A673 (cell line): ENCODE measurements around the gene EVA1A. TPM values are rescaled to one million over a fixed set of nuclear protein-coding genes. Genes with fewer than 3 reads are reported as not detected.

ENCODE experiments used
- BruUV-seq: library from RNA; stranded (reverse); fragments of 400-500 nt; replicated peaks from 2 replicates; lab custom pipeline; 2021; lab: Mats Ljungman, UMichigan
- CTCF ChIA-PET: fragments of 300-600 bp; sonication (Branson Sonifier 250); formaldehyde crosslinking; loops from one replicate; lab custom pipeline; 2022; ENCODE audit warnings: antibody characterized with exemption; lab: Charles Lee
- POLR2A ChIA-PET: fragments of 300-600 bp; sonication (Branson Sonifier 250); formaldehyde crosslinking; loops from one replicate; lab custom pipeline; 2022; ENCODE audit warnings: antibody characterized with exemption; ENCODE audit not compliant: low non-redundant PET; lab: Charles Lee
- DNase-seq: peaks from one replicate; pipeline ENCODE4 v3.0.0-alpha.2; 2015; ENCODE audit warnings: low spot score
- H3K27ac ChIP-seq: fragments of 200-600 bp; sonication (generic); 2 replicates; pipeline ENCODE4 v1.5.1; 2016; ENCODE audit warnings: mixed run types, low read depth, mild to moderate bottlenecking, mixed read lengths, antibody characterized with exemption, low read length; ENCODE audit not compliant: poor library complexity, severe bottlenecking
- H3K27me3 ChIP-seq: fragments of 200-600 bp; sonication (generic); replicated peaks from 2 replicates; pipeline ENCODE4 v1.6.1; 2017; ENCODE audit warnings: mixed run types, low read depth, mild to moderate bottlenecking, mixed read lengths, antibody characterized with exemption, low read length; ENCODE audit not compliant: insufficient read depth, poor library complexity
- H3K36me3 ChIP-seq: fragments of 200-600 bp; sonication (generic); 2 replicates; pipeline ENCODE4 v1.6.1; 2016; ENCODE audit warnings: mixed run types, mild to moderate bottlenecking, mixed read lengths, antibody characterized with exemption, low read length; ENCODE audit not compliant: insufficient read depth, poor library complexity, severe bottlenecking
- H3K4me1 ChIP-seq: fragments of 200-600 bp; sonication (generic); 2 replicates; pipeline ENCODE4 v1.6.1; 2017; ENCODE audit warnings: mixed run types, mild to moderate bottlenecking, mixed read lengths, antibody characterized with exemption, low read length; ENCODE audit not compliant: insufficient read depth, poor library complexity, severe bottlenecking
- H3K4me3 ChIP-seq: fragments of 200-600 bp; sonication (generic); 2 replicates; pipeline ENCODE4 v1.5.1; 2016; ENCODE audit warnings: low read depth, mixed run types, mild to moderate bottlenecking, mixed read lengths, low read length; ENCODE audit not compliant: poor library complexity, severe bottlenecking
- H3K9me3 ChIP-seq: fragments of 200-600 bp; sonication (generic); 2 replicates; pipeline ENCODE4 v1.6.1; 2016; ENCODE audit warnings: mixed run types, low read depth, mild to moderate bottlenecking, mixed read lengths, antibody characterized with exemption, low read length; ENCODE audit not compliant: poor library complexity, severe bottlenecking
- CTCF ChIP-seq: fragments of 300-800, 200-600 bp; sonication (generic); conservative IDR thresholded peaks from 2 replicates; pipeline ENCODE4 v1.5.1; 2017; ENCODE audit warnings: low read depth, mild to moderate bottlenecking, antibody characterized with exemption, low read length, moderate library complexity, mixed read lengths
- EZH2 ChIP-seq: fragments of 200-600 bp; sonication (generic); IDR thresholded peaks from 2 replicates; pipeline ENCODE4 v1.6.1; 2017; ENCODE audit warnings: borderline replicate concordance, low read depth, mild to moderate bottlenecking, mixed read lengths, antibody characterized with exemption, low read length; ENCODE audit not compliant: poor library complexity, severe bottlenecking
- intact Hi-C: fragments of 100-400 bp; cut with micrococcal nuclease; formaldehyde crosslinking; loops from one replicate; pipeline ENCODE4 v1.10.0; 2022; ENCODE audit not compliant: unreplicated experiment
- total RNA-seq: library from RNA; stranded (reverse); gene quantifications from 2 replicates; pipeline ENCODE4 v1.2.3, GENCODE V29; 2021

Gene EVA1A
- total RNA-seq, 1 experiment from 2014 or later = 4.3 TPM

GRCh38 chr2:75580156-75580555 is 19.4 kb upstream of the EVA1A start:
- no peak for TF ChIP-seq EZH2
- TF ChIP-seq CTCF = no peak
- Histone ChIP-seq H3K9me3 (no peaks in the 10 kb centered on the region), H3K36me3 (no peaks in the 10 kb centered on the region), H3K27me3 (no peaks in the 10 kb centered on the region), H3K27ac (no peak overlapping the region), H3K4me1 (no peaks in the 10 kb centered on the region), H3K4me3 (no peak overlapping the region)
- no peak for DNase-seq
- ChIA-PET CTCF (no interaction called here), POLR2A (no interaction called here)
- intact Hi-C loops = no loop called here
- no TSS peak for BruUV-seq

- Histone ChIP-seq H3K27ac (no peak overlapping the region), H3K9me3 (no peaks in the 10 kb centered on the region), H3K4me3 (no peak overlapping the region), H3K27me3 (no peaks in the 10 kb centered on the region), H3K4me1 (no peaks in the 10 kb centered on the region), H3K36me3 (no peaks in the 10 kb centered on the region)
- POLR2A ChIA-PET = no interaction called here
- intact Hi-C loops = no loop called here
- DNase-seq = no peak
- CTCF ChIA-PET = no interaction called here
- no TSS peak for BruUV-seq
- TF ChIP-seq CTCF (no peak), EZH2 (no peak)
Observed at GRCh38 chr2:75579186-75579585, 18.4 kb upstream of the EVA1A start.

GRCh38 chr2:75577280-75577679 is 16.5 kb upstream of the EVA1A start:
- intact Hi-C loops = no loop called here
- DNase-seq = no peak
- TF ChIP-seq CTCF = no peak
- Histone ChIP-seq H3K27me3 (no peaks in the 10 kb centered on the region), H3K9me3 (no peaks in the 10 kb centered on the region), H3K4me3 (no peak overlapping the region), H3K27ac (no peak overlapping the region), H3K4me1 (no peaks in the 10 kb centered on the region), H3K36me3 (no peaks in the 10 kb centered on the region)
- BruUV-seq = no TSS peak
- ChIA-PET CTCF (no interaction called here), POLR2A (no interaction called here)
